GM23338 (cell line): ENCODE data around the gene ATG4B. TPM values are rescaled to one million over a fixed set of nuclear protein-coding genes. Genes with fewer than 3 reads are reported as not detected.

Experiments
- JUNB ChIP-seq: IDR thresholded peaks from one replicate; pipeline ENCODE4 v1.6.1; 2016; ENCODE audit warnings: antibody characterized with exemption; ENCODE audit not compliant: unreplicated experiment
- NANOG ChIP-seq: IDR thresholded peaks from 2 replicates; pipeline ENCODE4 v1.6.1; 2016; ENCODE audit warnings: antibody characterized with exemption, borderline replicate concordance
- REST ChIP-seq: IDR thresholded peaks from one replicate; pipeline ENCODE4 v1.6.1; 2018; ENCODE audit warnings: antibody characterized with exemption; ENCODE audit not compliant: unreplicated experiment
- STAT1 ChIP-seq: IDR thresholded peaks from one replicate; pipeline ENCODE4 v1.6.1; 2016; ENCODE audit warnings: antibody characterized with exemption; ENCODE audit not compliant: unreplicated experiment
- ZNF462 ChIP-seq: fragments of 250-450 bp; sonication (Bioruptor Pico); IDR thresholded peaks from 2 replicates; pipeline ENCODE4 v1.5.0; 2020; ENCODE audit warnings: mild to moderate bottlenecking, moderate library complexity
- polyA plus RNA-seq: library from polyadenylated mRNA; unstranded; fragments of >200 nt; fragmentation: Nextera tagmentation; extraction: Ambion mirVana; gene quantifications from 2 replicates; pipeline ENCODE4 v1.2.1, GENCODE V29; 2016
- total RNA-seq: library from RNA; depleted of rRNA; stranded (reverse); fragments of >200 nt; shearing (Covaris generic); gene quantifications from 2 replicates; pipeline ENCODE4 v1.2.3, GENCODE V29; 2014

Gene ATG4B
- total and polyA plus RNA-seq, 2 experiments from 2014 or later = 102 to 104 TPM

GRCh38 chr2:241640165-241640795 lies 2.8 kb downstream of the ATG4B start (continued):
- TF ChIP-seq ZNF462 (CRISPR knock-in tag) = no peak
- TF ChIP-seq REST = no peak
- no peak for TF ChIP-seq JUNB
- TF ChIP-seq STAT1 = no peak
- TF ChIP-seq NANOG = no peak
